GM21360 (cell line): ENCODE measurements around the gene PAPSS1.

Experiments used
- ATAC-seq: cut with Tn5 transposase; IDR thresholded peaks from one replicate; pipeline ENCODE4 v1.9.1; 2021; ENCODE audit warnings: mild to moderate bottlenecking, moderate library complexity; ENCODE audit not compliant: unreplicated experiment

PAPSS1 gene

GRCh38 chr4:107572281-107572680 lies 147.8 kb downstream of the PAPSS1 start:
- ATAC-seq = no peak

DNA sequence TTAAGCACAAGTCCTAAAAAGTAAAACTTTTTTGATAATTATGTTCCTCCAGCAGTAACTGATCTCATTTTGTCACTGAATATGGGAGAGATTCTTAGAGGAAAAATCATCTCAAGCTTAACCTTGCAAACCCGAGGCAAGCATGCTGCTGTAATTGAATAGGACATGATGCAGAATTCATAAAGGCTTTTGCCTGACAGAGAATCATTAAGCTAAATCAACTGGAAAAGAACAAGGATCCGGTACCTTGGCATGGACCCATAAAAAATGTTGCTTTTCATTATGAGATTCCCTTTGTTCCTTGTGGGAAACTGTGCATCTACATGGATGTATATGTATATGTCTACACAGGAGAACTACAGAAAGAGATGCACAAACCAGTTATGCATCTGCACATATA lies 149.1 kb downstream of the PAPSS1 start:
- ATAC-seq = no peak

DNA sequence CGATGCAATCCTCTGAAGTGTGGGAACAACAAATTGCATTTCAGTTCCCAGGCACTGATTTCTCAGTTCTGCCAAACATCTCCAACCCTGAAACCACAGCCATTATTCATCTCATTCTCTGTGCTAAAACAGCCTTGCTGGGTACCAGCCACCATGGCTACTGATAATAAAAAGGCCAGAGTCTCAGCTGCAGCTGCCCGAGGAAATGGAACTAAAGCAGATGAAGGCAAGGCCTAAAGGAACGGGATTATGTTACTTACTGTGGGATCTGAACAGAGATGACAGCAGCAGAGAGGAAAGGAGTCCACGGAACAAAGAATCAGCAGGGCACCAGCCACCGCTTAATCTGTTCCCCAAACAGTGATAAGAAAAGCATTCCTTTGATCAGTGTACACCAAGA lies 155.7 kb downstream of the PAPSS1 start:
- ATAC-seq = no peak
